Breast epithelium (tissue), 4 donors: Measurements from ENCODE around the gene KLHL18. TPM values are rescaled to one million over a fixed set of nuclear protein-coding genes. Genes with fewer than 3 reads are reported as not detected.

Experiments
- DNase-seq, 2 donors: peaks; one replicate each; pipeline ENCODE4 v3.0.0-alpha.2; 2019; ENCODE audit warnings: low spot score in 2 of 2
- H3K27ac ChIP-seq, 2 donors: fragments of 200-600 bp; sonication (generic) in 1 of 2; one replicate each; pipeline ENCODE4 v1.5.1; 2016 to 2019; ENCODE audit warnings: mild to moderate bottlenecking in 1 of 2
- H3K27me3 ChIP-seq, 2 donors: fragments of 200-600 bp; sonication (generic) in 1 of 2; one replicate each; pipeline versions ENCODE4 v1.5.1 to v1.6.0; 2017 to 2019; ENCODE audit warnings: control low read depth in 1 of 2, mild to moderate bottlenecking in 1 of 2
- H3K36me3 ChIP-seq: fragments of 200-600 bp; one replicate; pipeline ENCODE4 v1.5.1; 2019
- H3K4me1 ChIP-seq, 2 donors: fragments of 200-600 bp; sonication (generic); one replicate each; pipeline ENCODE4 v1.5.1; 2016 to 2019; ENCODE audit warnings: control low read depth in 1 of 2
- H3K4me3 ChIP-seq, 3 donors: fragments of 200-600 bp; sonication (generic); 1 replicate in 2 of 3; 2 replicates in 1 of 3; pipeline ENCODE4 v1.5.1; 2016 to 2019; ENCODE audit warnings: mild to moderate bottlenecking in 3 of 3, moderate library complexity in 2 of 3
- H3K9me3 ChIP-seq, 2 donors: fragments of 200-600 bp; sonication (generic) in 1 of 2; one replicate each; pipeline ENCODE4 v1.5.1; 2016 to 2019; ENCODE audit warnings: control low read depth in 1 of 2
- POLR2A ChIP-seq: fragments of 450-650 bp; IDR thresholded peaks from one replicate; pipeline ENCODE4 v1.6.1; 2016; ENCODE audit warnings: antibody characterized with exemption, mild to moderate bottlenecking, moderate library complexity
- POLR2AphosphoS5 ChIP-seq, 3 donors: sonication (generic); formaldehyde crosslinking; IDR thresholded peaks; one replicate each; pipeline ENCODE4 v1.6.1; 2017; ENCODE audit warnings: antibody characterized with exemption in 3 of 3
- intact Hi-C: fragments of 100-400 bp; cut with DNase I; formaldehyde crosslinking; loops from one replicate; pipeline ENCODE4 v1.15.1; 2023; ENCODE audit warnings: low total_unique reads
- total RNA-seq, 3 donors: library from RNA; depleted of rRNA; stranded (reverse); fragments of >200 nt; gene quantifications; one replicate each; pipeline ENCODE4 v1.1.0, GENCODE V29; 2016
- TF ChIP-seq, protein P1 (sequence below), 3 donors: fragments of 450-650 bp; IDR thresholded peaks; one replicate each; pipeline ENCODE4 v1.5.1; 2016 to 2017; ENCODE audit warnings: antibody characterized with exemption in 3 of 3, mild to moderate bottlenecking in 3 of 3, moderate library complexity in 3 of 3

Gene KLHL18
- total RNA-seq = 10 to 100 TPM; 12.5 to 14.5 (median 14.1) TPM

DNA sequence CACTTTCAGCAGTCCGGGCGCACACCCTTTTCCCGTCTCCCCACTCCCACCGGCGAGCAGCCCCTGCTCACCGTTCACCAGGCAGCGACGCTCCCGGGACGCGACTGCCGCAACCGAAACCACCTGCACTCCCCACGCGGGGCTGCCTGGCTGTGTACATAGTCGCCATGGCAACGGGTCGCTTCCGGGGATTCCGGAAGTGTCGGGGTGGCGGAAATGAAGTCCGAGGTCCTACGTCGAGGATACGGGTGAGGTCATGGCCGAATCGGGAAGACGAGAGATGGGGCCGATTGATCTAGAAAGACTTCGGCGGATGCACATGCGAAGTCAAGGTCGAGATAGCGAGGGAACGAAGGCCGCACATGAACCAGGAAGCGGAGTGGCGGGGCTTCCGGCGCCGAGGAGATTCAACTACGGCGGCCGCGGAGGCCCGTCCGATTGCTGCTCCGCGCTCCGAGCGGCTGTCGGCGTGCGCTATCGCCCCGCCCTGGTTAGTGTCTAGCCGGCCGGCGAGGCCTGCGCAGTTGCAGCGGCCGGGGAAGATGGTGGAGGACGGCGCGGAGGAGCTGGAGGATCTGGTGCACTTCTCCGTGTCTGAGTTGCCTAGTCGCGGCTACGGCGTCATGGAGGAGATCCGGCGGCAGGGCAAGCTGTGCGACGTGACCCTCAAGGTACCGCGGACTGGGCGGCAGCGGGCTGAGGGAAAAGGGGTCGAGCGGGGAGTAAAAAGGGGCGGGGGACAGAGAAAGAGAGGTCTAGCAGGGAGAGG lies at the start of gene KLHL18, which contains the start of gene KIF9:
TSS of gene KLHL18 (plus strand) at position 521 of the 769 bp plus-strand sequence. CDS start at position 543, 22 bp downstream.
TSS of gene KIF9 (minus strand) at position 376 of the 769 bp plus-strand sequence. CDS start 5,425 bp downstream, outside the sequence.
- peak within 1 kb of the TSS; percentile 67 to 85 (median 79) for H3K4me3 ChIP-seq
- peaks cover 5 to 9% of the 10 kb centered on the region in 2 donors for H3K4me1 ChIP-seq
- no peaks in the 10 kb centered on the region for H3K36me3 ChIP-seq
- peak; percentile 92 for DNase-seq
- H3K27ac ChIP-seq = peak within 1 kb of the TSS; percentile 96 to 98
- no peaks in the 10 kb centered on the region for H3K9me3 ChIP-seq
- no peak for TF ChIP-seq POLR2A
- TF ChIP-seq POLR2AphosphoS5 (IDR thresholded peaks at IDR 0.05) = peak; percentile 92 to 95 (median 93)
- TF ChIP-seq, protein P1, sequence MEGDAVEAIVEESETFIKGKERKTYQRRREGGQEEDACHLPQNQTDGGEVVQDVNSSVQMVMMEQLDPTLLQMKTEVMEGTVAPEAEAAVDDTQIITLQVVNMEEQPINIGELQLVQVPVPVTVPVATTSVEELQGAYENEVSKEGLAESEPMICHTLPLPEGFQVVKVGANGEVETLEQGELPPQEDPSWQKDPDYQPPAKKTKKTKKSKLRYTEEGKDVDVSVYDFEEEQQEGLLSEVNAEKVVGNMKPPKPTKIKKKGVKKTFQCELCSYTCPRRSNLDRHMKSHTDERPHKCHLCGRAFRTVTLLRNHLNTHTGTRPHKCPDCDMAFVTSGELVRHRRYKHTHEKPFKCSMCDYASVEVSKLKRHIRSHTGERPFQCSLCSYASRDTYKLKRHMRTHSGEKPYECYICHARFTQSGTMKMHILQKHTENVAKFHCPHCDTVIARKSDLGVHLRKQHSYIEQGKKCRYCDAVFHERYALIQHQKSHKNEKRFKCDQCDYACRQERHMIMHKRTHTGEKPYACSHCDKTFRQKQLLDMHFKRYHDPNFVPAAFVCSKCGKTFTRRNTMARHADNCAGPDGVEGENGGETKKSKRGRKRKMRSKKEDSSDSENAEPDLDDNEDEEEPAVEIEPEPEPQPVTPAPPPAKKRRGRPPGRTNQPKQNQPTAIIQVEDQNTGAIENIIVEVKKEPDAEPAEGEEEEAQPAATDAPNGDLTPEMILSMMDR (IDR thresholded peaks at IDR 0.05) = peak in 1 of 3 donors; percentile 9
- H3K27me3 ChIP-seq = no peaks in the 10 kb centered on the region
- intact Hi-C loops = no loop called here

DNA sequence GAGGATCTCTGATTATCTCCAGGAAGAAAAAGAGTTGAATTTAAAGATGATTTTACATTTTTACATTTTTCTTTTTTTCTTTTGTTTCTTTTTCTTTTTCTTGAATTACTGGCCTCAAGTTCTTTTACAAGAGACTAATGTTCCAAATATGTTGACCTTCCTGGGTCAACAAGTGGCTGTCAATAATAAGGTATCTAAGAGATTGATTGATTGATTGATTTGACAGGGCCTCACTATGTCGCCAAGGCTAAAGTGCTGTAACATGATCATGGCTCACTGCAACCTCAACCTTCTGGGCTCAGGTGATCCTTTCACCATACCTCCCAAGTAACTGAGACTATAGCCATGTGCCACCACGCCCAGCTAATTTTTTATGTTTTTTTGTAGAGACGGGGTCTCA lies 44.7 kb upstream of the KLHL18 start:
- Histone ChIP-seq H3K27ac (no peak overlapping the region), H3K4me3 (no peak overlapping the region), H3K27me3 (no peaks in the 10 kb centered on the region), H3K36me3 (no peaks in the 10 kb centered on the region), H3K9me3 (no peaks in the 10 kb centered on the region), H3K4me1 (no peaks in the 10 kb centered on the region)
- TF ChIP-seq POLR2A = no peak
- TF ChIP-seq, protein P1 (IDR thresholded peaks at IDR 0.05) = no peak
- no peak for TF ChIP-seq POLR2AphosphoS5 (IDR thresholded peaks at IDR 0.05)
- intact Hi-C loops = no loop called here
- no peak for DNase-seq

DNA sequence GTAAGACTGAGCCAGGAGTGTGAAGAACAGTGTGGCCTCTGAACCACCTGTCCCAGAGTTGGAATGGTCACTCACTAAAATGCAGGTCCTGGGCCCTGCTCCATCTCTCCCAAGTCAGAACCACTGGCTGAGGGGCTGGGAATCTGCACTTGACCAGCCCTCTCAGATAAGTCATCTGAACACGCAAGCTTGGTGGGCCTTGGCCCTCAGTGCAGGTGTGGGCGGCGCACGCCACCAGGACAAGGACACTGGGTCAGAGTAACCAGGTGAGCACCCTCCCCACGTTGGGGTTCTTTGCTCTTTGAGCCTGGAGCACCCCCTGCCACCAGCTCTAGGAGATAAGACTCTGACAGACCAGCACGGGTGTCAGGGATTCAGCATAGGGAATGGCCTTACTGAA lies 42.8 kb upstream of the KLHL18 start:
- no peaks in the 10 kb centered on the region for H3K4me1 ChIP-seq
- intact Hi-C loops = no loop called here
- no peak overlapping the region for H3K27ac ChIP-seq
- no peaks in the 10 kb centered on the region for H3K36me3 ChIP-seq
- H3K27me3 ChIP-seq = no peaks in the 10 kb centered on the region
- DNase-seq = no peak
- TF ChIP-seq, protein P1 (IDR thresholded peaks at IDR 0.05) = no peak
- TF ChIP-seq POLR2AphosphoS5 (IDR thresholded peaks at IDR 0.05) = no peak
- TF ChIP-seq POLR2A = no peak
- no peak overlapping the region for H3K4me3 ChIP-seq
- H3K9me3 ChIP-seq = no peaks in the 10 kb centered on the region

DNA sequence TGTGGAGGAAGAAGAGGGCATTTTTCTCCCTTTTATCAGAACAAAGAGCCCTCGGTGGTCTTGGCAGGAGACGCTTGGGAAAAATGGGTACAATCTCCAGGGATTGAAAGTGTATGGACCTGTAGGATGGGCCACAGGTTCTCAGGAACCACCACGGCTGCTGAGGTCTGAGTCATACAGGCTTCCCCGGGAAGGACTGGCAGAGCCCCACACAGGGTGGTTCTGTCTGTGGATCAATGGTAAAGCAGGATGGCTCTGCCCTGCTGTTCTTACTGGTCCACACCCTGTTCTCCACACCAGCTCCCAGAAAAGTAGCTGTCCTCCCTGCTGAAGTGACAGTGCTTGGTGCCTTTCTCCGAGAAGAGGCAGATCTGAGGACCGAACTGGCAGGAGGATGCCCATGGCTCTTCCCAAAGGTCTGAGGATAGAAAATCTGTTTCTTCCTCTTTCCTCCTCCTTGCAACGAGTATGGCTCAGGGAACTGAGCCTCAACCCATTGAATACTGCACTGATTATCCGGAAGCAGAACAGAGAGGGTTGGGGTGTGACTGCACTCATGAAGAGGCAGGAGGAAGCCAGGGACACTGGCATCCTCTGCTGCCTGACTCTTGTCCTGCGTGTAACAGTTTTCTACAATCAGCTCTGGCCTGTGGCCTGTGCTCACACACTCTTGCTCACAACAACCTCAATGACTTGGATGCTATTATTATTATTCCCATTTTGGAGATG lies 39.2 kb upstream of the KLHL18 start:
- no peaks in the 10 kb centered on the region for H3K9me3 ChIP-seq
- no peak for DNase-seq

More for the DNA sequence above, 39.2 kb upstream of the KLHL18 start:
- Histone ChIP-seq H3K27me3 (no peaks in the 10 kb centered on the region), H3K4me1 (no peaks in the 10 kb centered on the region), H3K36me3 (no peaks in the 10 kb centered on the region), H3K4me3 (no peak overlapping the region), H3K27ac (no peak overlapping the region)
- intact Hi-C loops = no loop called here
- TF ChIP-seq, protein P1 (IDR thresholded peaks at IDR 0.05) = no peak
- no peak for TF ChIP-seq POLR2AphosphoS5 (IDR thresholded peaks at IDR 0.05)
